Mammary epithelial cell (primary cell): ENCODE results near the gene BNIP3.

Experiments
- EZH2 ChIP-seq: IDR thresholded peaks from 2 replicates; pipeline ENCODE4 v1.6.1; 2012; ENCODE audit warnings: low read length, inconsistent platforms, borderline replicate concordance
- TF ChIP-seq, protein P1 (sequence below), 2 donors: IDR thresholded peaks in 1 of 2; conservative IDR thresholded peaks in 1 of 2; 2 replicates each; pipeline ENCODE4 v1.5.1; 2011 to 2012; ENCODE audit warnings: inconsistent platforms in 2 of 2, low read length in 2 of 2, mild to moderate bottlenecking in 2 of 2, control low read depth in 1 of 2, low read depth in 1 of 2; ENCODE audit not compliant: insufficient read depth in 1 of 2; ENCODE audit errors: extremely low read depth in 1 of 2

DNA sequence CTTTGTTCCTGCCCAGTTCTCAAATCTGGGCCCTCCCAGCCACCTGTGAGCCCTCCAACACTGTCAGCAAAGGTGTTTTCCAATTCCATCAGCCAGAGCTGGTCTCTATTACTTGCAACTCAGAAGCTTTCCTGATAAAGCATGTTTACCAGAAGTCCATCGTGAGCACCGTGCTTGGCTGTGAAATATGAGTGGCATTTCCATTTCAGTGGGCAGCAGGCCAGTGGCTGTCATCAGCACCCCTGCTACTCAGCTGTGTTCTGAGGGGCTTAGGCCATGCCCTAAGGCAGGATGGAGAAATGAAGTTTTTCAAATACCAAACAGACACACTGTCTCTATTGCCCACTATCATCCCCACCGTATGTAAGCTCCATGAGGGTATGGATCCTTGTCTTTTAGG lies 12.7 kb upstream of the BNIP3 start:
- TF ChIP-seq, protein P1, sequence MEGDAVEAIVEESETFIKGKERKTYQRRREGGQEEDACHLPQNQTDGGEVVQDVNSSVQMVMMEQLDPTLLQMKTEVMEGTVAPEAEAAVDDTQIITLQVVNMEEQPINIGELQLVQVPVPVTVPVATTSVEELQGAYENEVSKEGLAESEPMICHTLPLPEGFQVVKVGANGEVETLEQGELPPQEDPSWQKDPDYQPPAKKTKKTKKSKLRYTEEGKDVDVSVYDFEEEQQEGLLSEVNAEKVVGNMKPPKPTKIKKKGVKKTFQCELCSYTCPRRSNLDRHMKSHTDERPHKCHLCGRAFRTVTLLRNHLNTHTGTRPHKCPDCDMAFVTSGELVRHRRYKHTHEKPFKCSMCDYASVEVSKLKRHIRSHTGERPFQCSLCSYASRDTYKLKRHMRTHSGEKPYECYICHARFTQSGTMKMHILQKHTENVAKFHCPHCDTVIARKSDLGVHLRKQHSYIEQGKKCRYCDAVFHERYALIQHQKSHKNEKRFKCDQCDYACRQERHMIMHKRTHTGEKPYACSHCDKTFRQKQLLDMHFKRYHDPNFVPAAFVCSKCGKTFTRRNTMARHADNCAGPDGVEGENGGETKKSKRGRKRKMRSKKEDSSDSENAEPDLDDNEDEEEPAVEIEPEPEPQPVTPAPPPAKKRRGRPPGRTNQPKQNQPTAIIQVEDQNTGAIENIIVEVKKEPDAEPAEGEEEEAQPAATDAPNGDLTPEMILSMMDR (conservative IDR thresholded peaks at IDR 0.05 in 1 of 2, IDR thresholded peaks at IDR 0.05 in 1 of 2; ENCODE audit: extremely low read depth in 1 of 2, insufficient read depth in 1 of 2, low read depth in 1 of 2, low read length in 2 of 2), result no peak
- no peak for TF ChIP-seq EZH2
